ENCODE results near the gene BMI1.

BMI1 gene

GRCh38 chr10:22368402-22368801, 47.5 kb downstream of the BMI1 start:
- TF ChIP-seq, protein P1, sequence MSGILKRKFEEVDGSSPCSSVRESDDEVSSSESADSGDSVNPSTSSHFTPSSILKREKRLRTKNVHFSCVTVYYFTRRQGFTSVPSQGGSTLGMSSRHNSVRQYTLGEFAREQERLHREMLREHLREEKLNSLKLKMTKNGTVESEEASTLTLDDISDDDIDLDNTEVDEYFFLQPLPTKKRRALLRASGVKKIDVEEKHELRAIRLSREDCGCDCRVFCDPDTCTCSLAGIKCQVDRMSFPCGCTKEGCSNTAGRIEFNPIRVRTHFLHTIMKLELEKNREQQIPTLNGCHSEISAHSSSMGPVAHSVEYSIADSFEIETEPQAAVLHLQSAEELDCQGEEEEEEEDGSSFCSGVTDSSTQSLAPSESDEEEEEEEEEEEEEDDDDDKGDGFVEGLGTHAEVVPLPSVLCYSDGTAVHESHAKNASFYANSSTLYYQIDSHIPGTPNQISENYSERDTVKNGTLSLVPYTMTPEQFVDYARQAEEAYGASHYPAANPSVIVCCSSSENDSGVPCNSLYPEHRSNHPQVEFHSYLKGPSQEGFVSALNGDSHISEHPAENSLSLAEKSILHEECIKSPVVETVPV (CRISPR knock-in tag; IDR thresholded peaks at IDR 0.05): no peak
- no peak for TF ChIP-seq ISL1 (CRISPR knock-in tag; IDR thresholded peaks at IDR 0.05)
- TF ChIP-seq ZFP30 (CRISPR knock-in tag; IDR thresholded peaks at IDR 0.05): no peak
- TF ChIP-seq GLIS3 (CRISPR knock-in tag; IDR thresholded peaks at IDR 0.05): no peak
- no peak for TF ChIP-seq CREB5 (CRISPR knock-in tag; IDR thresholded peaks at IDR 0.05; ENCODE audit: low read depth)
- TF ChIP-seq ZNF70 (CRISPR knock-in tag; IDR thresholded peaks at IDR 0.05): no peak
- no peak for TF ChIP-seq ESRRG (CRISPR knock-in tag; IDR thresholded peaks at IDR 0.05)
- TF ChIP-seq POU6F1 (CRISPR knock-in tag; IDR thresholded peaks at IDR 0.05; ENCODE audit: borderline replicate concordance, low read depth): no peak
- no peak for TF ChIP-seq PATZ1 (CRISPR knock-in tag; IDR thresholded peaks at IDR 0.05; ENCODE audit: borderline replicate concordance)
- TF ChIP-seq TOX (CRISPR knock-in tag; IDR thresholded peaks at IDR 0.05; ENCODE audit: borderline replicate concordance): no peak
- no peak for TF ChIP-seq SNAI2 (CRISPR knock-in tag; IDR thresholded peaks at IDR 0.05)
- no peak for TF ChIP-seq ZFP3 (CRISPR knock-in tag; IDR thresholded peaks at IDR 0.05)
- no peak for ATAC-seq

- no peak for TF ChIP-seq TOX (CRISPR knock-in tag; IDR thresholded peaks at IDR 0.05; ENCODE audit: borderline replicate concordance)
- TF ChIP-seq ISL1 (CRISPR knock-in tag; IDR thresholded peaks at IDR 0.05): no peak
- TF ChIP-seq CREB5 (CRISPR knock-in tag; IDR thresholded peaks at IDR 0.05; ENCODE audit: low read depth): no peak
- TF ChIP-seq BACH2 (CRISPR knock-in tag; IDR thresholded peaks at IDR 0.05; ENCODE audit: borderline replicate concordance): no peak
- TF ChIP-seq RARB (CRISPR knock-in tag; IDR thresholded peaks at IDR 0.05): no peak
- TF ChIP-seq ZFP30 (CRISPR knock-in tag; IDR thresholded peaks at IDR 0.05): no peak
- TF ChIP-seq GLIS3 (CRISPR knock-in tag; IDR thresholded peaks at IDR 0.05): no peak
- no peak for TF ChIP-seq ZNF565 (CRISPR knock-in tag; conservative IDR thresholded peaks at IDR 0.05; ENCODE audit: low read depth)
- no peak for TF ChIP-seq CSDC2 (CRISPR knock-in tag; IDR thresholded peaks at IDR 0.05)
- no peak for ATAC-seq
Measured at GRCh38 chr10:22368981-22369380, 48.1 kb downstream of the BMI1 start.

DNA sequence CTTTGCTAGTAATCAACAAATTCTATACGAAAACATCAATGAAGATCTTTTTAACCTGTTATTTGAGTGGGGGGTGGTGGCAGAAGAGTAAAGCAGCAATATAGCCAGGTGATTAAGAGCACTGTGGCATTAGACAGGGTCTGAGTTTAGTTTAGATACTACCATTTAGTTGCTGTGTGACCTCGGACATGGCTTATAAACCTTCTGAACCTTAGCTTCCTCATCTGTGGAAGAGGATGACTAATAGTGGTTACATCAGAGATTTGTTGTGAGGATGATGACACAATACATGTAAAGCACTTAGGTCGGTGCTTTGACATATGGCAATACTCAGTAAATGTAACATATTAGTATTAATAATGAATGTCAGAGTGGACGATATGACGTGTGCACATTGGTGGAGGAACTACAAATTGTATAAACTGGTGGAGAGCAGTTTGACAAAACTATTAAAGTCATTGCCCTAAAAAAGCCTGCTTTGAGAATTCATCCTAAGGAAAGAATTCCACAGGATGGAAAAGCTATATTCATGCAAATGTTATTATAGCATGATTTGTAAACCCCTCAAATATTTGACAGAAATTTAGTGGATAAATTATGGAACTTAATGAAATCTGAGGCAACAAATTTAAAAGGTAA, 48.7 kb downstream of the BMI1 start:
- TF ChIP-seq CSDC2 (CRISPR knock-in tag; IDR thresholded peaks at IDR 0.05): no peak
- TF ChIP-seq POU6F1 (CRISPR knock-in tag; IDR thresholded peaks at IDR 0.05; ENCODE audit: borderline replicate concordance, low read depth): no peak
- no peak for TF ChIP-seq RARB (CRISPR knock-in tag; IDR thresholded peaks at IDR 0.05)
- TF ChIP-seq GLIS3 (CRISPR knock-in tag; IDR thresholded peaks at IDR 0.05): no peak
- TF ChIP-seq ZNF8 (CRISPR knock-in tag; IDR thresholded peaks at IDR 0.05): no peak
- TF ChIP-seq ZFP3 (CRISPR knock-in tag; IDR thresholded peaks at IDR 0.05): no peak
- TF ChIP-seq TOX (CRISPR knock-in tag; IDR thresholded peaks at IDR 0.05; ENCODE audit: borderline replicate concordance): no peak
- TF ChIP-seq ISL1 (CRISPR knock-in tag; IDR thresholded peaks at IDR 0.05): no peak
- no peak for TF ChIP-seq BACH2 (CRISPR knock-in tag; IDR thresholded peaks at IDR 0.05; ENCODE audit: borderline replicate concordance)
- no peak for TF ChIP-seq ARNTL (CRISPR knock-in tag; IDR thresholded peaks at IDR 0.05; ENCODE audit: borderline replicate concordance, low read depth)
- no peak for ATAC-seq
